IPS-15b (cell line): ENCODE data around the gene ELK3.

Experiments used
- H3K27me3 ChIP-seq: one replicate; pipeline ENCODE4 v1.6.1; 2013; ENCODE audit warnings: low read length; ENCODE audit not compliant: control insufficient read depth, insufficient read depth
- H3K36me3 ChIP-seq: one replicate; pipeline ENCODE4 v1.6.1; 2013; ENCODE audit warnings: low read length; ENCODE audit not compliant: control insufficient read depth, insufficient read depth
- H3K4me1 ChIP-seq: one replicate; pipeline ENCODE4 v1.6.1; 2013; ENCODE audit warnings: mild to moderate bottlenecking, low read length; ENCODE audit not compliant: control insufficient read depth, insufficient read depth
- H3K4me3 ChIP-seq: one replicate; pipeline ENCODE4 v1.5.1; 2013; ENCODE audit warnings: low read depth, low read length
- H3K9ac ChIP-seq: one replicate; pipeline ENCODE4 v1.6.1; 2013; ENCODE audit warnings: low read depth, mild to moderate bottlenecking, low read length
- H3K9me3 ChIP-seq: one replicate; pipeline ENCODE4 v1.6.1; 2013; ENCODE audit warnings: mild to moderate bottlenecking, low read length; ENCODE audit not compliant: control insufficient read depth, insufficient read depth

ELK3 gene

GRCh38 chr12:96274331-96274730 is 80.2 kb downstream of the ELK3 start:
- Histone ChIP-seq H3K4me1 (no peaks in the 10 kb centered on the region), H3K27me3 (no peaks in the 10 kb centered on the region), H3K9me3 (no peaks in the 10 kb centered on the region), H3K9ac (no peak overlapping the region), H3K4me3 (no peak overlapping the region), H3K36me3 (peaks cover 3% of the 10 kb centered on the region)

- no peaks in the 10 kb centered on the region for H3K9me3 ChIP-seq
- no peak overlapping the region for H3K9ac ChIP-seq
- no peaks in the 10 kb centered on the region for H3K36me3 ChIP-seq
- H3K27me3 ChIP-seq, result no peaks in the 10 kb centered on the region
- H3K4me1 ChIP-seq, result no peaks in the 10 kb centered on the region
- no peak overlapping the region for H3K4me3 ChIP-seq
These were observed 91.0 kb downstream of the ELK3 start for GRCh38 chr12:96285158-96285557.

- H3K9me3 ChIP-seq, result no peaks in the 10 kb centered on the region
- no peaks in the 10 kb centered on the region for H3K27me3 ChIP-seq
These were observed 94.9 kb downstream of the ELK3 start for GRCh38 chr12:96289067-96289466.

GRCh38 chr12:96293093-96293492 is 98.9 kb downstream of the ELK3 start:
- H3K9me3 ChIP-seq, result no peaks in the 10 kb centered on the region
- no peaks in the 10 kb centered on the region for H3K36me3 ChIP-seq
- no peaks in the 10 kb centered on the region for H3K4me1 ChIP-seq
- no peak overlapping the region for H3K9ac ChIP-seq
- no peaks in the 10 kb centered on the region for H3K27me3 ChIP-seq
- H3K4me3 ChIP-seq, result no peak overlapping the region

More at GRCh38 chr12:96289067-96289466, 94.9 kb downstream of the ELK3 start:
- no peak overlapping the region for H3K4me3 ChIP-seq
- no peak overlapping the region for H3K9ac ChIP-seq
- H3K36me3 ChIP-seq, result no peaks in the 10 kb centered on the region
- no peaks in the 10 kb centered on the region for H3K4me1 ChIP-seq

- no peaks in the 10 kb centered on the region for H3K9me3 ChIP-seq
- no peaks in the 10 kb centered on the region for H3K4me1 ChIP-seq
- H3K4me3 ChIP-seq, result no peak overlapping the region
- H3K9ac ChIP-seq, result no peak overlapping the region
- no peaks in the 10 kb centered on the region for H3K36me3 ChIP-seq
- H3K27me3 ChIP-seq, result no peaks in the 10 kb centered on the region
These were observed 100.7 kb downstream of the ELK3 start for GRCh38 chr12:96294831-96295230.

GRCh38 chr12:96295532-96296160 is 101.5 kb downstream of the ELK3 start:
- H3K9me3 ChIP-seq, result no peaks in the 10 kb centered on the region
- H3K9ac ChIP-seq, result no peak overlapping the region
- no peaks in the 10 kb centered on the region for H3K36me3 ChIP-seq
- H3K4me1 ChIP-seq, result no peaks in the 10 kb centered on the region
- H3K4me3 ChIP-seq, result no peak overlapping the region
- no peaks in the 10 kb centered on the region for H3K27me3 ChIP-seq

- H3K4me3 ChIP-seq, result no peak overlapping the region
- no peak overlapping the region for H3K9ac ChIP-seq
- no peaks in the 10 kb centered on the region for H3K9me3 ChIP-seq
- H3K36me3 ChIP-seq, result no peaks in the 10 kb centered on the region
- H3K4me1 ChIP-seq, result no peaks in the 10 kb centered on the region
- H3K27me3 ChIP-seq, result no peaks in the 10 kb centered on the region
These were observed 103.3 kb downstream of the ELK3 start for GRCh38 chr12:96297504-96297903.

GRCh38 chr12:96300064-96300463 is 105.9 kb downstream of the ELK3 start:
- Histone ChIP-seq H3K27me3 (no peaks in the 10 kb centered on the region), H3K9me3 (no peaks in the 10 kb centered on the region), H3K4me3 (no peak overlapping the region), H3K4me1 (peaks cover 16% of the 10 kb centered on the region), H3K9ac (no peak overlapping the region), H3K36me3 (no peaks in the 10 kb centered on the region)

GRCh38 chr12:96301732-96302131 is 107.6 kb downstream of the ELK3 start:
- Histone ChIP-seq H3K9ac (no peak overlapping the region), H3K4me1 (peaks cover 16% of the 10 kb centered on the region), H3K27me3 (no peaks in the 10 kb centered on the region), H3K4me3 (no peak overlapping the region), H3K9me3 (no peaks in the 10 kb centered on the region), H3K36me3 (no peaks in the 10 kb centered on the region)

GRCh38 chr12:96302687-96303310 is 108.6 kb downstream of the ELK3 start:
- Histone ChIP-seq H3K4me3 (no peak overlapping the region), H3K9ac (no peak overlapping the region), H3K4me1 (peaks cover 16% of the 10 kb centered on the region), H3K36me3 (no peaks in the 10 kb centered on the region), H3K27me3 (no peaks in the 10 kb centered on the region), H3K9me3 (no peaks in the 10 kb centered on the region)

GRCh38 chr12:96303653-96304052 is 109.5 kb downstream of the ELK3 start:
- H3K4me3 ChIP-seq, result no peak overlapping the region
- H3K36me3 ChIP-seq, result no peaks in the 10 kb centered on the region
- peaks cover 16% of the 10 kb centered on the region for H3K4me1 ChIP-seq
- H3K27me3 ChIP-seq, result no peaks in the 10 kb centered on the region
- H3K9me3 ChIP-seq, result no peaks in the 10 kb centered on the region
- no peak overlapping the region for H3K9ac ChIP-seq

- Histone ChIP-seq H3K4me1 (peaks cover 16% of the 10 kb centered on the region), H3K27me3 (no peaks in the 10 kb centered on the region), H3K4me3 (no peak overlapping the region), H3K9me3 (no peaks in the 10 kb centered on the region), H3K9ac (no peak overlapping the region), H3K36me3 (no peaks in the 10 kb centered on the region)
These were observed 111.5 kb downstream of the ELK3 start for GRCh38 chr12:96305665-96306064.
